HUES6 (cell line): ENCODE results near the gene SOCS3.
A peak's percentile ranks its signal among the peaks of the same experiment; 100 is the strongest.

Source experiments
- H3K27ac ChIP-seq: 2 replicates; pipeline ENCODE4 v1.7.0; 2013; ENCODE audit warnings: low read depth, mild to moderate bottlenecking, low read length, inconsistent platforms
- H3K27me3 ChIP-seq: 2 replicates; pipeline ENCODE4 v1.6.1; 2013; ENCODE audit warnings: low read length; ENCODE audit not compliant: control insufficient read depth, insufficient read depth
- H3K36me3 ChIP-seq: 2 replicates; pipeline ENCODE4 v1.6.1; 2013; ENCODE audit warnings: low read length; ENCODE audit not compliant: control insufficient read depth, insufficient read depth
- H3K4me1 ChIP-seq: 2 replicates; pipeline ENCODE4 v1.6.1; 2013; ENCODE audit warnings: low read length; ENCODE audit not compliant: control insufficient read depth, insufficient read depth
- H3K4me3 ChIP-seq: 2 replicates; pipeline ENCODE4 v1.5.1; 2013; ENCODE audit warnings: low read depth, low read length
- H3K9ac ChIP-seq: one replicate; pipeline ENCODE4 v1.6.1; 2013; ENCODE audit warnings: mild to moderate bottlenecking, low read length
- H3K9me3 ChIP-seq: 2 replicates; pipeline ENCODE4 v1.6.1; 2013; ENCODE audit warnings: low read depth, low read length; ENCODE audit not compliant: control insufficient read depth, insufficient read depth

Gene SOCS3

GRCh38 chr17:78325076-78325687 is 34.7 kb downstream of the SOCS3 start:
- H3K4me1 ChIP-seq = peaks cover 34% of the 10 kb centered on the region
- H3K9ac ChIP-seq = peak overlapping the region; percentile 31
- H3K36me3 ChIP-seq = no peaks in the 10 kb centered on the region
- H3K9me3 ChIP-seq = no peaks in the 10 kb centered on the region
- H3K4me3 ChIP-seq = no peak overlapping the region; the same call in 1 of the 2 replicates
- peak overlapping the region; percentile 24; the same call in 1 of the 2 replicates for H3K27ac ChIP-seq
- no peaks in the 10 kb centered on the region for H3K27me3 ChIP-seq

GRCh38 chr17:78324391-78325075 is 35.3 kb downstream of the SOCS3 start:
- no peaks in the 10 kb centered on the region for H3K27me3 ChIP-seq
- no peaks in the 10 kb centered on the region for H3K9me3 ChIP-seq
- H3K9ac ChIP-seq = peak overlapping the region; percentile 31
- peaks cover 36% of the 10 kb centered on the region for H3K4me1 ChIP-seq
- no peaks in the 10 kb centered on the region for H3K36me3 ChIP-seq
- H3K4me3 ChIP-seq = no peak overlapping the region; the same call in 1 of the 2 replicates
- H3K27ac ChIP-seq = peak overlapping the region; percentile 24; the same call in 1 of the 2 replicates

DNA sequence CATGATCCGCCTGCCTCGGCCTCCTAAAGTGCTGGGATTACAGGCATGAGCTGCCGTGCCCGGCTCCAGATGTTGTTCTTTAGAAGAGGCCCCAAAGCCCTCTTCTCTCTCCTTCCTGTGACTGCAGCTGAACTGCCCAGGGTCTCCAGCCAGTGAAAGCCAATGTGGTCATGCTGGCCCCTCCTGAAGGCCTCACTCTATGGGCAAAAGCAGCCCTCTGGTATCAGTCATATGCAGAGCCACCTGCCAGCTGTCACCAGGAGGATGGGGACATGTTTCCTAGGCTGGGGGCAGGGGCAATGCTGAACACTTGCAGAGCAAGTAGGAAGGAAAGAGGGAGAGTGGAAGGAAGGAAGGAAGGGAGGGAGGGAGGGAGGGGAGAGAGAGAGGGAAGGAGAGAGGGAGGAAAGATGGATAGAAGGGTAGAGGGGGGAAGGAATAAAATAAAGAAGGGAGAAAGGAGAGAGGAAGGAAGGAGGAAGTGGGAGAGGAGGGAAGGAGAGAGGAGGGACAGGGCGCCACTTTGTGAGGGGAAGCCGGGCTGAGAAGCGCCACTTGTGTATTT is 36.0 kb downstream of the SOCS3 start:
- Histone ChIP-seq H3K36me3 (no peaks in the 10 kb centered on the region), H3K4me1 (peaks cover 37% of the 10 kb centered on the region), H3K4me3 (no peak overlapping the region), H3K9me3 (no peaks in the 10 kb centered on the region), H3K27ac (no peak overlapping the region), H3K9ac (peak overlapping the region; percentile 19), H3K27me3 (no peaks in the 10 kb centered on the region)

DNA sequence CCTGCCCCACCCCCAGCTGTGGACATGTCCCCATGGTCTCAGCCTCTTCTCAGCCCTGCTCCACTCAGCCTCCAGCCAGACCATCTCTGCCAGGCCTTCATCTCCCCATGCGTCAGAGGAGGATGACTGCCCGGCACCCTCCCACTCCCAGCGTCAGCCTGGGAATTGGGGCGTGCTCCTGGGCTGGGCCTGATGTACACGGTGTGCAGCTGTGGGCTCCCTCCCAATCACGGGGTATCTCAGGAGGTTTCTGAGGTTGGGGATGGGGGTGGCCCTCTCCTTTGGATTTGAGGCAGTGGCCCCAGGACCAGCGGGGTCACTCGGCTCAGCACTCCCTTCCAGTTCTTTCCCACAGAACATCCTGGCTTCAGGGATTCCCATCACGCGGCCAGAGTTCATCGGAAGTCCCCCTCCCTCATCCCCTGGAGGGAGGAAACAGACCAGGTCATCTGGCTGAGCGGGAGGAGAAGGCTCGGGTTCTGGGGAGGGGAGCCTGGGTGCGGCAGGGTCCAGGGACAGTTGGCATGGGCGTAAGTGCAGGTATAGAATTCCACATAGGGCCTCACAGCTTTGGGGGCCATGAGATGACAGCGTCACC is 36.9 kb downstream of the SOCS3 start:
- Histone ChIP-seq H3K9ac (no peak overlapping the region), H3K36me3 (no peaks in the 10 kb centered on the region), H3K9me3 (no peaks in the 10 kb centered on the region), H3K27me3 (no peaks in the 10 kb centered on the region), H3K27ac (no peak overlapping the region), H3K4me3 (no peak overlapping the region), H3K4me1 (peaks cover 41% of the 10 kb centered on the region)

GRCh38 chr17:78322327-78322857 is 37.5 kb downstream of the SOCS3 start:
- Histone ChIP-seq H3K27ac (no peak overlapping the region), H3K9ac (no peak overlapping the region), H3K36me3 (no peaks in the 10 kb centered on the region), H3K4me3 (no peak overlapping the region), H3K27me3 (no peaks in the 10 kb centered on the region), H3K9me3 (no peaks in the 10 kb centered on the region), H3K4me1 (peaks cover 46% of the 10 kb centered on the region)

DNA sequence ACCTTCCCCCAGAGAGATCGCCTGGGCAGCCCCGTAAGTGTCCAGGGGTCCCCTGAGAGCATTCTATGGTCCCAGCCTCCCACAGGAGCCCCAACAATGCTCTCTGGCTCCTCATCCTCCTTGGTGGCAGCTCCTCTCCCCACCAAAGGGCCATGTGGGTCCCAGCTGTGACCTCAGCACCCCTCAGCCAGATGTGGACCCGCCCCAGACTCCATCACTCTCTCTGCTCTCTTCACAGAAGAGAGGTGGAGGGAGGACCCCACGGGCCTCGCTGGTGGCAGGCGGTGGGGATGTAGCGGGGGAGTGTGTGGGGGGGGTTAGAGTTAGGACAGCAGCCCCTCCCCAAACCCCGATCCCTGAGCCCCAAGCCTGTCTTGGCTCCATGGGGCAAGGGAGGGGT is 41.0 kb downstream of the SOCS3 start:
- Histone ChIP-seq H3K4me1 (peaks cover 52% of the 10 kb centered on the region), H3K9ac (no peak overlapping the region), H3K27me3 (no peaks in the 10 kb centered on the region), H3K4me3 (no peak overlapping the region), H3K36me3 (no peaks in the 10 kb centered on the region), H3K27ac (no peak overlapping the region), H3K9me3 (no peaks in the 10 kb centered on the region)

- no peak overlapping the region for H3K27ac ChIP-seq
- H3K4me1 ChIP-seq = peaks cover 51% of the 10 kb centered on the region
- no peak overlapping the region for H3K4me3 ChIP-seq
Measured at GRCh38 chr17:78318407-78318806, 41.5 kb downstream of the SOCS3 start.

DNA sequence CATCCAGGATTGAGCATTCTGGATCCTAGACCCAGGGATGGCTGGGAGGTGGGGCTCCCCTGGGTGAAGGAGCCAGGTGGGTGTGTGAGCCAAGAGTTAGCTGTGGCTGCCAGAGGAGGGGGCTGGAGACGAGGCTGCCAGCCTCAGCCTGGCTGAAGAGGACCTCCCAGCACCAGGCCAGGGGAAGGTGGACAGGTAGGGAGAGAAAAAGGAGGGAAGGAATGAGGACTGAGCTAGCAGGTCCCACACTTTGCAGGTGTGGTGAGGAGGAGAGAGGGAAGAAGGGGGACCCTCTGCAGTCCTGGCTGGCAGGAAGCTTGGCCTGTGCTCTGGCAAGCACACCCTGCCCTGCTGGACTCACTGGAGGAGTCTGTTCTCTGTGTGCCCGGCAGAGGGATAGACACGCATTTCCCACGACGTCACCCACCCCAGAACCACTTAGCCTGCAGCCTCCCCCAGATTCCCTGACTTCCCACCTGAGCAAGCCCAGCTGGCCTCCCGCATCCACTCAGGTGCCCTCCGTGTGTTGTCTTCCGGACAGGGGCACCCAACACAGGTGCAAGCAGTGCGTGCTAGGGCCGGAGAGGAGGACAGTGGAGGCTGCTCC is 42.0 kb downstream of the SOCS3 start:
- no peak overlapping the region for H3K27ac ChIP-seq
- no peak overlapping the region for H3K9ac ChIP-seq
- peaks cover 46% of the 10 kb centered on the region for H3K4me1 ChIP-seq
- no peaks in the 10 kb centered on the region for H3K36me3 ChIP-seq
- no peak overlapping the region for H3K4me3 ChIP-seq
- no peaks in the 10 kb centered on the region for H3K27me3 ChIP-seq
- no peaks in the 10 kb centered on the region for H3K9me3 ChIP-seq

More at GRCh38 chr17:78318407-78318806, 41.5 kb downstream of the SOCS3 start:
- Histone ChIP-seq H3K36me3 (no peaks in the 10 kb centered on the region), H3K9ac (no peak overlapping the region), H3K9me3 (no peaks in the 10 kb centered on the region), H3K27me3 (no peaks in the 10 kb centered on the region)

DNA sequence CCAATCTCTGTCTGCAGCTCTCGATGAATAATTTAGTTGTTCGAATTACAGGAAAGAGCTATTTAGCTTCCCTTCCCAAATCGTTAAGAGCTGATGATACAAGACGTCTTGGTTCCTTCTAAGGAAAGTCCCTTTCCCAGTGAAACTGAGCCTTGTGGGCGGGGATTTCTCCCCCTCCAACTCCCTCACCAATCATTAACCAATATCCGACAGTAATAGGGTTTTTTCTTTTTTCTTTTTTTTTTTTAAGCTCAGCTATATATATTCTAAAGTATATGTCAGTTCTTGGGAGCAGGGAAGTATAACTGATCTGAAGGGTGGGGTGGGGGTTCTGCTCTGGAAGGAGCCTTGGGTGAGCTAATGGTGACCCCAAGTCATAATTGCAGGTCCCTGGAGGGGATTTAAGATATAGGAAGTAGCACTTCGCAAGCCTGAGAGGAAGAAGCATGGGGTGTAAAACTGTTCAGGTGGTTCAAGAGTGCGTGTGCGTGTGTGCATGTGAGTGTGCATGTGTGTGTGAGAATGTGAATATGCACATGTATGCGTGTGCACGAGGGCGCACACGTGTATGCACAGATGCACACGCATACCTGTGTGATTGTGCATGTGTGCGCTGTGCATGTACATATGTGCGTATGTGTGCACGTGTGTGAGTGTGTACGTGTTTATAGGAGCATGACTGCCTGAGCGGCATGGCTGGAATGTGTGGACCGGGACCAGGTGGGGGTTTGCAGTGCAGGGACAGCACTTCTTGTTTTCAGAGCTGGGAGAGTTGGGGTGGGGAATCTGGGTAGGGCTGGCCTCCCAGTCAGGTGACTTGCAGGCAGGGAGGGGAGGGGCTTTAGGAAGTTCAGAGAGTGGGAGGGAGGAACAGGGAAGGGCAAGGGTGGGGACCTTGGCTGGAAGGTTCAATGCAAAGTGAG is 42.7 kb downstream of the SOCS3 start:
- Histone ChIP-seq H3K4me1 (peaks cover 40% of the 10 kb centered on the region), H3K36me3 (no peaks in the 10 kb centered on the region), H3K4me3 (peak overlapping the region; percentile 56), H3K27me3 (no peaks in the 10 kb centered on the region), H3K27ac (peak overlapping the region; percentile 83; the same call in 1 of the 2 replicates), H3K9me3 (no peaks in the 10 kb centered on the region), H3K9ac (peak overlapping the region; percentile 83)
